Activated CD8-positive, alpha-beta memory T cell treated with anti-CD3 and anti-CD28 coated beads, Interleukin-2, amount 50 U/mL, for 1 hour (primary cell): Measurements from ENCODE around the gene CHCHD4.
A peak's percentile ranks its signal among the peaks of the same experiment; 100 is the strongest.

Experiments
- DNase-seq: peaks from one replicate; pipeline ENCODE4 v3.0.0-alpha.2; 2020; ENCODE audit errors: extremely low read depth

Gene CHCHD4

DNA sequence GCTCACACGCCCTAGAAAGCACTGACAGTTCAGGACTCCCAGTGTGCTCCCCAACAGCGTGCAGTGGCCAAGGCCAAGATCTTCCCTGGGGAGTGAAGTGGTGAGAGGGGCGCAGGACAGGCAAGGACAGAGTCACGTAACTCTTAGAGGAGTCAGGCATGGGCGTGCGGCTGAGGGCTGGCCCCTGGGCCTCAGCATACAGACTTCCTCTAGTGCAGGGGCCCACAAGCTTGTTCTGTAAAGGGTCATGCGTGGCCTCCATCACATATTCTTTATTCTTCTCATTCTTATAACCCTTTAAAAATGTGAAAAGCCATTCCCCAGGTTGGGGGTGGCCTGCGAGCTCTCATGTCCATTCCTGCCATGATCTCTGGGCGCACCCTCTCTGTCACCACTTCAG, 25.4 kb upstream of the CHCHD4 start:
- DNase-seq = no peak

DNA sequence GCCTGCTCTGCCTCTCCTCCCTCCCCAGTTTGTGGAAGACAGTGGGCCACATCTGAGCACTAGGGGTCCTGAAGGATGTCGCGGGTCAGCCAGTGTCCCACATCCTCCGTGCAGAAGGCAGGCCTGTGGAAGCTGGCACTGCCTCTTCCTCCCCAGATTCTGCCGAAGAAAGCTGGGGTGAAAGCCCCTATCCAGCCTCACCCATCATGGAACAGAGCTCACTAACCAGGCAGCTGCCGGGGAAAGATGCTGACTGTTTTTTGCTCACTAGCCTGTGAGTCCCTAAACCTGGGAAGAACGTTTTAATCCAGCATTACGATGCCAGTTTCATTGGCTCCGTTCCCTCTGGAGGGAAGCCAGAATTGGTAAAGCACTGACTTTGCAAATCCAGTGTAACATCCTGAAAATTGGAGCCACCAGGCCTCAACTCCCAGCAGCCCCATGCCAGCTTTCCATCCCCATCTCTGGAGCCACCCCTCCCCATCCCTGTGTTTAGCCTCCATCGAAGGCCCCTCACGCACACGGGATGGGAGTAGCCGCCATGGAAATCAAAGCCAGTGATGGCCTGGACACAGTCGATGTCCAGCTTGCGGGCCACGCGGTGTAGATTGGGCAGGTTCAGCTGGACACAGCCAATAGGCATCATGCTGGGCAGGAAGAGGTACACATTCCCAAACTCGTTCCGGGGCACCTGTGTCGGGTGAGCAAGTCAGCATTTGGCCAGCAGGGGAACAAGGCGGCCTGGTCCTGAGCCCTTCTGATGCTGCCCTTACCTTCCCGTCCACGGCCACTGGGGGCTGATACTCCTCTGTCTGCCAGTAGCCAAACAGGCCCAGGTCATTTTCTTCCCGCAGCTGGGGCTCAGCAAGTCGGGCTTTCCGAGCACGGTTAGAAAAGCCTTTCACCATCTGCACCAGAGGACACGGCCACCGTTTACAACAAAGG, 23.6 kb upstream of the CHCHD4 start:
- DNase-seq = no peak

DNA sequence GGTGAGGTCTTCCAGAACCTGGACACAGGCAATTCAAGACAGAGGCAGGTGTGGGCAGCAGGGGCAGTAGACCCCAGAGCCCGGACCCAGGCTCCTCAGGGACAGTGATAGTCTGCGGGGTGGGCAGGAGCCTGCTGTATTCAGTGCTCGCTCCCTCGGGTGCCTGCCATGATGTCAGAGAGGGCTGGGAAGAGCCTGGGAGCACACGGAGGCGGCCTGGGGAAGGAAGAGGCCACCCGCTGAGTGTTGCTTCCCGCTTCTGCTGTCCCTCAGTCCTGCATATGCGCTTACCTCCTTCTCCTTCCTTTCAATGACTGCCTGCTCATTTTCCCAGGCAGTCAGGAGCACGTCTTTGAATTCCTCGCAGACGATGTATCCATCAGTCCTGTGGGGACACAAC, 22.9 kb upstream of the CHCHD4 start:
- DNase-seq = no peak

DNA sequence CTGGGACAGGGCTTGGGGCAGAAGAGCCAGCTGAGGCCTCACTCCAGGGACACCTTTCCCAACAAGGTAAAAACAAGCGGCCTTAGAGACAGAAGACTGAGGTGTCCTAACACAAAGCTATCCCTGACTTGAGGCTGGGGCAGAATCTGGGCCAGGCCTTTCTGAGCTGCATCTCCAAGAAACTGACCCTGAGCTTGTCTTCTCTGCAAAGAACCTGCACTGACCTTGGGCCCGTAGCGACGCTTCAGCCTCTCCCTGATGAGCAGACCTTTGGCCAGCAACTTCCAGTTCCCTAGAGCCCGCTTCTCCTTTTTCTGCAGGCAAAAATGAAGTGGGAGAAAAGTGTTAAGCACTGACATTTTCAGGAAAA, 22.4 kb upstream of the CHCHD4 start:
- no peak for DNase-seq

DNA sequence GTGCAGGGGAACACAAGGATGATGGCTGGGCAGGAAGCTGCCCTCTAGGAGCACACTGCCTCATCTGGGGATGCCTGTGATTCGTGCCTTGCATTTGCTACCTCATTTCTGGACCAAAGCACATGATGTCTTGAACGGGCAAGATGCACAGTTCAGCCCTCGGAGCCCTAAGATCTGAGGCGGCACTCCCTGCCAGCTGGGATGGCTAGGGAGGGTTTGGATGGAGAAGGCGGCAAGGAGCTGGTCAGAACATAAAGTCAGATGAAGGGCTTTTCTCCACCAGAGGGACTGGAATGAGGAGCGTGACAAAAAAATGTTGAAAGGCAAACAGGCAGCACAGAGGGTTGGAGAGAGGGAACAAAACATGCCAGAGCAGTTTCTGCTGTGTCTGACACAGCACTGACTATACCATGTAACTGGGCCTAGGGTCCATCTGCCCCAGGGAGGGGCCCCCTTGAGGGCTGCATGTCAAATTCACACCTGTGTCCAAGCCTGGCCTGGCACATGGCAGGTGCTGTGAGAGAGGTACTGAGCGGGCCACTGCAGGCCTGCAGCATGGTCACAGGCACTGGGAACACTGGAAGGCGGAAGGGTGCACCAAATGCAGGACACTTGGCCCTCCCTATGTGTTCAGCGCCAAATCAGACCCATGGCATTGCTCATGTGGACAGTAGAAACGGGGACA, 21.9 kb upstream of the CHCHD4 start:
- no peak for DNase-seq

DNA sequence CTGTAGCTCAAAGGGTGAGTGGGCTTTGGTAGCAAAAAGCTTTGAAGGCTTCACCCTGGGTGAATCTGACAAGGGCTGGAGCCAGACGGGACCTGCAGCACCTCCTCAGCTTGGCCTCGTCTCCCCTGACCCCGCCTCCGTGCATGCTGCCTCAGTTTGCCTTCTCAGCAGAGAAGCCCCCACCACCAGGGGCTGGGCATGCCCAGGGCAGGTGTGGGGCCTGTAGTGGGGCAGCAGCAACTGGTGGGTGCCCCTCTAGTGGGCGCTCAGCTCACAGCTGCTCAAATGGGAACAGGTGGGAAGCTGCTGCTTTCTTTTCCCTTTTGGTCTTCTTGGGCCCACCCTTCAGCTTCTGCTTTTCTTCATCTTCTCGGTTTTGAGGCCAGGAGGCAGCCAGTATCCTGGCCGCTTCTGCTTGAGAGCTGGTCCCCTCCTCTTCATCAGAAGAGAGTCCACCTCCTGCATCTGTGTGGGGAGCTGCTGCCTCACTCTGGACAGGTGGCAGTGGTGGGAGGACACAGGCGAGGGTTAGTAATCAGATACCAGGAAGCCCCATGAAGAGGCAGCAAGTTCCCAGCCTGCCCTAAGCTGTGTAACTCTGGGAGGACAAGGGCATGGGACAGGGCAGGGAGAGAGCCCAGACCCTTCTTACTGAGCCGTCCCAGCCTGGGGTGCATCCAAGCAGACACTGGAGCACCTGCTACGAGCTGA, 21.2 kb upstream of the CHCHD4 start:
- no peak for DNase-seq

DNA sequence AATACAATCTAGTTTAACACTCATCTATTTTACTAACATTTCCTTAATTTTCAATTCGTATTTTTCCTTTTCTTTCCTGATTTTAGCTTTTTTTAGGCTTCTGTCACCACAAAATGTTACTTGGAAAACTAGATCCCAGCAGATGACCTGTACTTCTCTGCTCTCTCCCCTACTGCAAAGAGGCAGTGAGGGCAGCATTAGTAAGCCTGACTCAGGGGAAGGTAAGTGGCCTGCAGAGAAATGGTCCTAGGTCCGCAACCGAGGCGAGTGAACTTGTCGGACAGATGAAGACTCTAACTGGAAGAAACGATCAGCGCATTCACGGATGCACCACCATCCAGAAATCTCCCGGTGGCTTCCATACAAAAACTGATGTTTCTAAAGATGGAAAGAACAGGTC, 20.6 kb upstream of the CHCHD4 start:
- DNase-seq = no peak

DNA sequence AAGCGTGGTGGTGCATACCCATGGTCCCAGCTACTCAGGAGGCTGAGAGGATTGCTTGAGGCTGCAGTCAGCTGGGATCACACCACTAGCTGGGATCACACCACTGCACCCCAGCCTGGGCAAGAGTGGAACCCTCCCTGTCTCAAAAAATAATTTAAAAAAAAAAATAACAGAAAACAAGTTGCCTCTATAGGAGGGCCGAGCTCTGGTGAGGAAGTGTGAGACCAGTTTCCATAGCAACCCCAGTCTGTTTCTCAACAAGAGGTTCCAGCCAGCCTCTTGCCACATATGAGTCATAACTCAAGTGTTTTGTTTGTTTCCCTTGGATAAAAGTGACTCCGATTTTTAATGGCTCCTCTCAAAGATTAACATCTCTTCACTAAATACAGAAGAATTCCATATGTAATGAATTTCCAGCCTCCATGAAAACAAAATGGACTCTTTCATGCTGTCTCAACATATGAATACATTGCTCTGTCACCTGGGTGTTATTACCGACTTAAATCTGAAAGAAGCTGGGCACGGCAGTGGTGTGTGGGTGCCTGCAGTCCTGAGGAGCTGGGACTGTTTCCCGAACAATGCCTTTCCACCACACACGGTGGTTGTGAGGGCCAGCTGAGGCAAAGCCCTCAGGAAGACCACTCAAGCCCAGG, 19.9 kb upstream of the CHCHD4 start:
- peak; percentile 74 for DNase-seq

DNA sequence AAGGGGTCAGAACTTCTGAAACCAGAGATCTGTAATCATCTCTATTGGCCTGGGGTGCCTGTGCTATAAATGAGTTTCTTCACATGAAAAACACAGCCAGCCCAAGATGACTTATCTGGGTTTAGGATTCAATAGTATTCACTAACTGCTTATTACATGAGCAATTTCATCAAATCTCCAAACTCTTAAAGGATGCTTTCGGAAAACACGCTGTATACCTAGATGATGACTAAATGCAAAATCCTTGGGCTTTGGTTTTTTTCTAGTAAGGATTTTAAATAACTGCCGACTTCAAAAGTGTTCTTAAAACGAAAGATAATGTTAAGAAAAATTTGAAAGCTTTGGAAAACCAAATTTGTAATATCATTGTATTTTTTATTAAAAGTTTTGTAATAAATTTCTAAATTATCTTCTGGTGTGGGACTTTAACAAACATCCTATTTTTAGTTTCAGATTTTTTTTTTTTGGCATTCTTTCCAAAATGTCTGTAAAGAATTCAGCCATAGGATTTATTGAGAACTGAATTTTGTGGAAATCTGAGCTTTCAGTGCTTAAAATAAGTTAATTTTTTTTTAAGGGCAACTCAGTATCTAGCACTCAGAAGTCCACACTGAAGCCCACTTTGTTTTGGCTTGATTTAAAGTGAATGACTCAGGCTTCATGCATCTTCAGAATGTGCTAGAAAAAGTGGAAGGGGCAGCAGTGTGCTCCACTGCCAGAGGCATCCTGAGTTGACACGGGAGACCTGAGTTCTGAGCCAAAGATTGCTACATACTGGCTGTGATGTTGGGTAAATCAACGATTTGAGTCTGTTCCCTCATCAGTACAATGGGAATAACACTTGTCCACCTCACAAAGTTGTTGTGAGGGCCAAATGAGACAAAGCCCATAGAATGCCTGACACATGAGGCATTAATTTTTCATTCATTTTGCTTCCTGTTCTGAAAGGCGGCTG, 18.9 kb upstream of the CHCHD4 start:
- no peak for DNase-seq

DNA sequence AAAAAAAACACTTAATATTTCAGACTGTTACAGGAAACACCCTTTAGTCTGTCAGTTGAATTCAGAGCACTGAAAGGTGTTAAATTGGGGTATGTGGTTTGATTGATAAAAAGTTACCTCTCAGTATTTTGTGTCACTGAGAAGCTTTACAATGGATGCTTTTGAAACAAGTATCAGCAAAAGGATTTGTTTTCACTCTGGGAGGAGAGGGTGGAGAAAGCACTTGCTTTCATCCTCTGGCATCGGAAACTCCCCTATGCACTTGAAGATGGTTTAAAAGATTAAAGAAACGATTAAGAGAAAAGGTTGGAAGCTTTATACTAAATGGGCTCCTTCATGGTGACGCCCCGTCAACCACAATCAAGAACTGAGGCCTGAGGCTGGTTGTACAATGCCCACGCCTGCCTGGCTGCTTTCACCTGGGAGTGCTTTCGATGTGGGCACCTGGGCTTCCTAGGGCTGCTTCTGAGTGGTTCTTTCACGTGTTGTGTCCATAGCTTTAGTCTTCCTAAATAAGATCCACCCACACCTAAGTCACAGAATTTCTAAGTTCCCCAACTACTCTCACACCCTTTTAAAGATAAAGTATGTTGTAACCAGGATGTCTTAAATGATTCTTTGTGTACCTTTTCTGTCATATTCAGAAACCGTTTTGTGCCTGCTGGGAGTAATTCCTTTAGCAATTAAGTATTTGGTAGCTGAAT, 18.0 kb upstream of the CHCHD4 start:
- DNase-seq = peak; percentile 39

DNA sequence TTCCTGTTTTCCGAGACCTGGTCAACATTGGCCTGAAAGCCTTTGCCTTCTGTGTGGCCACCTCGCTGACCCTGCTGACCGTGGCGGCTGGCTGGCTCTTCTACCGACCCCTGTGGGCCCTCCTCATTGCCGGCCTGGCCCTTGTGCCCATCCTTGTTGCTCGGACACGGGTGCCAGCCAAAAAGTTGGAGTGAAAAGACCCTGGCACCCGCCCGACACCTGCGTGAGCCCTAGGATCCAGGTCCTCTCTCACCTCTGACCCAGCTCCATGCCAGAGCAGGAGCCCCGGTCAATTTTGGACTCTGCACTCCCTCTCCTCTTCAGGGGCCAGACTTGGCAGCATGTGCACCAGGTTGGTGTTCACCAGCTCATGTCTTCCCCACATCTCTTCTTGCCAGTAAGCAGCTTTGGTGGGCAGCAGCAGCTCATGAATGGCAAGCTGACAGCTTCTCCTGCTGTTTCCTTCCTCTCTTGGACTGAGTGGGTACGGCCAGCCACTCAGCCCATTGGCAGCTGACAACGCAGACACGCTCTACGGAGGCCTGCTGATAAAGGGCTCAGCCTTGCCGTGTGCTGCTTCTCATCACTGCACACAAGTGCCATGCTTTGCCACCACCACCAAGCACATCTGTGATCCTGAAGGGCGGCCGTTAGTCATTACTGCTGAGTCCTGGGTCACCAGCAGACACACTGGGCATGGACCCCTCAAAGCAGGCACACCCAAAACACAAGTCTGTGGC, 17.1 kb upstream of the CHCHD4 start:
- no peak for DNase-seq

DNA sequence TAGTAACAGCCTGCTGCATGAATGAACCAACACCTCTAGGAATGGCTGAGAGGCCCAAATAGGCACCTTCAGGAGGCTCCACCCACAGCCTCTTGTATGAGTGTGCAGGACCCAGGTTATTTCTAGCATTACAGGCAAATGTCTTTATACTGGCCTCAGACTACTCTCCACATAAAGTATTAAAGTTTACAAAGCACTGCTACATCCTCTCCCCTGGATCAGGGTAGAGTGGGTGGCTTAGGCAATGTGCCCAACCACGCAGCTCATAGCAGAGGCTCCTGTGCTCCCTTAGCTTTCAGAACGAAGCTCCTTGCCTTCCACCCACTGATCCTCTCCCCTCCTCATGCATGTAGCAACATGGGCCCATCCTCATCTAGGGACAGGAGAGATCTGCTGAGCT, 16.5 kb upstream of the CHCHD4 start:
- DNase-seq = no peak

DNA sequence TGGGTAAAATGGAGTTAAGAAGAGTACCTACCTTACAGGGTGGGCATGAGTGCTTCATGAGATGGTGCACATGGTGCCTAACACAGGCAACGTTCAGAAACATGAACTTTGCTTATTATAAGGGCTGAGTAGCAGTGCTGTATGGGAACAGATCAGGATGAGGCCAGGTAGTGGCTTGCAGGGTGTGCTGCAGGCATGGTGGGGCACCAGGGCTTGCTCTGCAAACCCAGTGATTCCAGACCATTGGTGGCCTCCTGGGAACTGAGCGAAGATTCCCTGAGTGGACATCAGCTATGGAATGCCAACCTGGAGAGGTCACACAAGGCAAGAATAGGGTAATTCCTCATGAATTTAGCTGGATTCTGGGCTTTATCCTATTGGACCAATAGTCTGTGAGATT, 16.0 kb upstream of the CHCHD4 start:
- DNase-seq = no peak

DNA sequence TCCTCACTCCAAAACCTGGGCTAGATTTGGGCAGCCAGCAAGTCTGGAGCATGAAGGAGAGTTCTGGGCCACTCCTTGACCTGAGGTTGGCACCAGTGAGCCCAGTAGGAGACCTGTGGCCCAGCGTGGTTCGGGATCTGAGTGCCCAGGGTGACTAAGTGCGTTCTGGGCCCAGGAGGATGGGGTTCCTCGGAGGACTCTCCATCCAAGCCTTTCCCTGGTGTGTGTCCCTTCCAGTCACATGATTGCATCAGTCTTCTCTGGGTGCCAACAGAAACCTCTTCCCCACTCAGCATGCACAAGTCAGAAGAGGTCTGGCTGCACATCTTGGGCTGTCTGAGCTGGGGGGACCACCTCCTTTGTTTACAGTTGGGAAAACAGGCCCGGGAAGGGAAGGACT, 15.1 kb upstream of the CHCHD4 start:
- DNase-seq = no peak

DNA sequence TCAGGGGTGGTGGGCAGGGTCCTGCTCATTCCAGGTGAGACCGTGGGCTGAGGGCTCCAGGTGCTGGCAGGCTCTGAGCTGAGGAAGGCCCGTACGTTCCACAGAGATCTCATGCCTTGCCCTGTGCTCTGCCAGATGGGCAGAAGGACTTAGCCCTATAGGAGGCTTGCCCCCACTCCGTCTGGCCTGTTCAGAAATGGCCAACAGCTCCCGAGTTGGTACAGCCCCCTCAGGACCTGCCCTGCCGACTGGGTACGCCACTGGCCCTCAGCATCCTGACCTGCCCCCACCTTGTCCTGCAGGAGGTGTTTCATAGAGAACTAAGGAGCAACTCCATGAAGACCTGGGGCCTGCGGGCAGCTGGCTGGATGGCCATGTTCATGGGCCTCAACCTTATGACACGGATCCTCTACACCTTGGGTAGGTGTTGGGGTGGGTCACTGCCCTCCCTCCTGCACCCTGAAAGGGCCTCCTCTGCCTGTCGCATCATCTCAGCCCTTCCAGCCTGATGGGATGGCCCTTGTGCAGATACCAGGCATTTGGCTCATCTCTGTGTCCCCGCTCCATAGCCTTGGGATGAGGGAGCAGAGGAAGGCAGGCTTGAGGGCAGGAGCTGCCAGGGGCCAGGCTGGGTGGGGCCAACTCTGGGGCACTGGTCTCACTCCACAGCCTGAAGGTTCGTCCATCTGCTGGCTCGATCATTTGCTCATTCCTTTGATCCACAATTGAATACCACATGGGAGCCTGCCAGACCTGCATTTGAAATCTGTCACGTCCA, 14.4 kb upstream of the CHCHD4 start:
- no peak for DNase-seq

DNA sequence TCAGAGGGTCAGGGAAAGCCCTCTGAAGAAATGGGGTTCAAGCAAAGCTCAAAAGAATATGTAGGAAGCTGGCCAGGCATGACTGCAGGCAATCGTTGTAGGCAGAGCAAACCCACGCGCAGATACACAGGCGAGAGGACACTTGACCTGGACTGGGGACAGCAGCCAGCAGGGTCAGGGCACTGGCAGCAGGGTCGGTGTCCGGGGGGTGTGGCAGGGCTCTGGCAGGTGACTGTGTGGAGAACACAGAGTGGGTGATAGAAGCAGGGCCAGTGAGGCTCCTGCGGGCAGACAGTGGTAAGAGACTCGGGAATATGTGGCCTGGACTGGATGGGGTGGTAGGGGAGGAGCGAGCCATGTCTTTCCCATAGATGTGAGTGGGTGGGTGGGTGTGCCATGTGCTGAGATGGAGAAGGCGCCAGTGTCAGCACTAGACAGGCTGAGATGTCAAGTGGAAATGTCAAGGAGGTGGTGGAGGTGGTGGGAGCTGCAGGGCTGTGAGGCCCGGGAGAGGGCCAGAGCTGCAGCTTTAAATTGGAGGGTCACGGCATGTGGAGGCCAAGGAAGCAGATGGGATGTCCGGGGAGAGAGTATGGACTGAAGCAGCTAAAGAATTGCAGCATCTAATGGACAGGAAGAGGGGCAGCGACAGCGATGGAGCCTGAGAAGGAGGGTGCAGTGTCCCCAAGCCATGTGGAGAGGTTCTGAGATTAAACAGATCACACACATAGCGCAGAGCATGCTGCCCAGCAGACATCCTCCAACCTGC, 13.6 kb upstream of the CHCHD4 start:
- no peak for DNase-seq

DNA sequence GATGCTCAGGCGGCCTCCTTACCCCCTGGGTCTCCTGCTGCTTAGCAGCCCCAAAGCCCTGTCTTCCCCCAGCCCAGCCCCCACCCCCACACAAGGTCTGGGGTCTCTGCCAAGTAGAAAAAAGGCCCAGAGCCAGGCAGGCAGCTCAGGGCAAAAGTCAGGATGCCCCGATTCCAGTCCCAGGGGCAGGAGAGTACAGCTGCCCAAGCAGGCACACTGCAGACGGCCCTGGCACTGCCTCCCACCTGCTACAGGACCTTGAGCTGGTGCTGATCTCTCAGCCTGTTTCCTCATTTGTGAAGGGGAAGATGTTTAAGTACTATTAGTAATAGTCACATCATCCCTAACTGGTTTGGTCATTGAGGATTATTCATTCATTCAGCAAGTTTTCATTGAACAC, 12.8 kb upstream of the CHCHD4 start:
- no peak for DNase-seq

DNA sequence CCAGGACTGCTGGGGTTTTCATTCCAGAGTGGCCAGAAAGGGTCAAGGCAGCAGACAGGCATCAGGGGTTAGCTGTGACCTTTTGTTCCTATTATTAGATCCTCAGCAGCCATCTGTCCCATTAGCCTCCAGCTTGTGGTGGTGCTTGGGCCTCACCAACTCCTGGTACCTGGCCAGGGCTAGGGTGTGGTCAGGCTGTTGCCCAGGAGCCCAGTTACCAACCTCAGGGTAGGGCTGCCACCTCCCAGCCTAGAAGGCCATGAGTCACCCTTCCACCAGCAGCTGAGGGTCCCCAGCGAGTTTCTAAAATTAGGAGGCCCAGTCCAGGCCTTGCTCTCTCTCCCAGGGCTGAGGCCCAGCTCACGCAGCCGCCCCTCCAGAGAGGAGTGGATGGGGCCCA, 12.3 kb upstream of the CHCHD4 start:
- DNase-seq = no peak
